Measurements from ENCODE around the gene B3GNT4. TPM values are rescaled to one million over a fixed set of nuclear protein-coding genes. Genes with fewer than 3 reads are reported as not detected.

The B3GNT4 gene
- total and polyA plus RNA-seq, 2 of the 8 experiments (the other 6 are each of a cell fraction or from before 2014, with no cell fraction given) = 1.1 to 1.4 TPM

DNA sequence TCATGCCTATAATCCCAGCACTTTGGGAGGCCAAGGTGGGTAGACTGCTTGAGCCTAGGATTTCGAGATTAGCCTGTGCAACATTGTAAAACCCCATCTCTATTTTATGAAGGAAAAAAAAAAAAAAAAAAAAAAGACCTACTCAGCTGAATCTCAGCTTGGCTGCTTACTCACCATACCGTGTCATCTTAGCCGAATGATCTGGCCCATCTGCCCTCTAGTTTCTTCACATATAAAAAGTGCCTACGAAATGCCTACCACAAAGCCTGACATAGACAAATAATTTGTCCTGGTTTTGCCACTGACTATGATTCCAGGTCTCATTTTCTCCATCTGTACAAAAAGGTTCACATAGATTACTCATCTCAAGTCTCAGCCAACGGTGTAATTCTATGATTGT is 12.3 kb downstream of the B3GNT4 start:
- Histone ChIP-seq H3K23ac (ENCODE audit: insufficient read length) (no peak overlapping the region), H4K91ac (replicated peaks; ENCODE audit: insufficient read length, low read length) (no peak overlapping the region), H3K18ac (ENCODE audit: extremely low read depth, low read length) (no peak overlapping the region), H3K4ac (replicated peaks; ENCODE audit: insufficient read length, low read depth, low read length) (no peak overlapping the region), H2BK120ac (replicated peaks; ENCODE audit: low read depth, low read length) (no peak overlapping the region), H3K9me3 (ENCODE audit: insufficient read depth in 2 of 2, low read depth in 1 of 2, low read length in 1 of 2) (no peaks in the 10 kb centered on the region), H4K20me1 (replicated peaks in 1 of 2; ENCODE audit: control insufficient read depth in 1 of 2, insufficient read depth in 2 of 2, low read length in 2 of 2) (peaks cover 0 to 2% of the 10 kb centered on the region in 2 experiments), H3K4me2 (ENCODE audit: insufficient read depth in 1 of 2, low read depth in 2 of 2, low read length in 2 of 2) (no peak overlapping the region), H2BK15ac (ENCODE audit: low read length) (no peak overlapping the region), H3K4me3 (ENCODE audit: extremely low read depth in 1 of 4, insufficient read depth in 2 of 4, low read depth in 3 of 4, low read length in 4 of 4) (no peak overlapping the region), H3K36me3 (ENCODE audit: control insufficient read depth in 2 of 4, insufficient read depth in 4 of 4, low read length in 3 of 4) (peaks cover 32 to 82% (median 62%) of the 10 kb centered on the region in 4 experiments), H2AK5ac (ENCODE audit: low read depth, low read length) (no peak overlapping the region), H2BK5ac (ENCODE audit: low read depth, low read length) (no peak overlapping the region), H3K27me3 (replicated peaks in 1 of 4; ENCODE audit: control insufficient read depth in 3 of 4, extremely low read depth in 1 of 4, insufficient read depth in 3 of 4, low read length in 3 of 4) (no peaks in the 10 kb centered on the region), H3K9ac (replicated peaks in 1 of 4; ENCODE audit: extremely low read depth in 1 of 4, low read depth in 3 of 4, low read length in 3 of 4) (no peak overlapping the region), H3K27ac (ENCODE audit: low read depth, low read length) (no peak overlapping the region), H3K56ac (replicated peaks; ENCODE audit: insufficient read length, low read depth, low read length) (no peak overlapping the region), H3K14ac (ENCODE audit: insufficient read length) (no peak overlapping the region), H3K23me2 (ENCODE audit: low read depth, low read length) (no peaks in the 10 kb centered on the region), H2BK12ac (ENCODE audit: low read depth, low read length) (no peak overlapping the region), H4K5ac (ENCODE audit: insufficient read length, low read depth, low read length) (no peak overlapping the region), H4K8ac (ENCODE audit: extremely low read depth, insufficient read depth, low read length) (no peak overlapping the region), H2BK20ac (ENCODE audit: low read length) (no peak overlapping the region), H3K79me1 (ENCODE audit: low read depth, low read length) (no peaks in the 10 kb centered on the region; the same call in none of the 2 replicates), H3K79me2 (ENCODE audit: control insufficient read depth in 1 of 2, insufficient read depth in 2 of 2, low read length in 2 of 2) (peaks cover 0 to 16% of the 10 kb centered on the region in 2 experiments; a peak in 2 of 4 replicates), H2AFZ (ENCODE audit: low read length) (no peak overlapping the region), H3K4me1 (replicated peaks in 1 of 4; ENCODE audit: control insufficient read depth in 3 of 4, insufficient read depth in 4 of 4, low read length in 3 of 4) (no peaks in the 10 kb centered on the region)
- FAIRE-seq (no peak), DNase-seq (ENCODE audit: low read depth in 1 of 2, low spot score in 2 of 2) (no peak)
- POLR2A ChIA-PET (ENCODE audit: partially characterized antibody) = interaction anchor here (15.7 to 17.6 kb wide), 2 partner anchors 5 to 8 kb away, joined by 230 read pairs; partner anchors contain the start of genes B3GNT4 and DIABLO
- CTCF ChIA-PET (ENCODE audit: partially characterized antibody) = interaction anchor here (0.6 to 3.0 kb wide), 10 partner anchors 9 to 835 kb away, joined by 3 to 15 read pairs (median 3); partner anchors contain the start of gene LRRC43
- WGBS, 2 experiments (ENCODE audit: extremely low coverage in 1 of 2, insufficient coverage in 1 of 2, insufficient read length in 1 of 2, insufficient replicate concordance in 2 of 2, low coverage in 1 of 2, low lambda C conversion rate in 2 of 2, missing lambda C conversion rate in 1 of 2) = 91% methylated on average over 5 of the region's 5 CpGs; no CpG with 5 or more reads in 1 of the 2 experiments
- TF ChIP-seq POLR2A (IDR thresholded peaks at IDR 0.05; ENCODE audit: control extremely low read depth in 1 of 2, low read depth in 2 of 2, low read length in 2 of 2) (no peak), RXRA (IDR thresholded peaks at IDR 0.05; ENCODE audit: insufficient read depth, low read depth, low read length) (no peak), NANOG (IDR thresholded peaks at IDR 0.05; ENCODE audit: insufficient read depth, low read depth, low read length, poor library complexity, severe bottlenecking) (no peak), FOSL1 (IDR thresholded peaks at IDR 0.05; ENCODE audit: insufficient read depth, low read depth, low read length) (no peak), EP300 (IDR thresholded peaks at IDR 0.05; ENCODE audit: borderline replicate concordance in 1 of 2, low read depth in 2 of 2, low read length in 2 of 2) (no peak), PHF8 (conservative IDR thresholded peaks at IDR 0.05; ENCODE audit: low read depth, low read length) (no peak), POU5F1 (IDR thresholded peaks at IDR 0.05; ENCODE audit: low read depth, low read length) (no peak), EZH2 (IDR thresholded peaks at IDR 0.05; ENCODE audit: low read depth, low read length, severe bottlenecking) (no peak), RFX5 (IDR thresholded peaks at IDR 0.05; ENCODE audit: borderline replicate concordance, low read depth, low read length) (no peak), TEAD4 (IDR thresholded peaks at IDR 0.05; ENCODE audit: low read depth, low read length) (no peak), SP1 (IDR thresholded peaks at IDR 0.05; ENCODE audit: low read depth, low read length) (no peak), TCF12 (IDR thresholded peaks at IDR 0.05; ENCODE audit: low read depth, low read length) (no peak), SIX5 (IDR thresholded peaks at IDR 0.05; ENCODE audit: low read depth, low read length) (no peak), CTBP2 (IDR thresholded peaks at IDR 0.05; ENCODE audit: borderline replicate concordance, insufficient read depth, insufficient read length, low read length) (no peak)

Data from H1 (cell line).